Stimulated activated CD8-positive, alpha-beta memory T cell treated with anti-CD3 and anti-CD28 coated beads, Interleukin-15, amount 100 ng/mL, for 1 hour (primary cell): ENCODE results near the gene LRRC43.
"Not testable (repeated sequence)": the region's sequence is repeated elsewhere in the genome, so short reads cannot be mapped to it uniquely, and the experiment has no call there.

Experiments used
- DNase-seq: peaks from one replicate; pipeline ENCODE4 v3.0.0-alpha.2; 2020; ENCODE audit warnings: low read depth

Gene LRRC43

DNA sequence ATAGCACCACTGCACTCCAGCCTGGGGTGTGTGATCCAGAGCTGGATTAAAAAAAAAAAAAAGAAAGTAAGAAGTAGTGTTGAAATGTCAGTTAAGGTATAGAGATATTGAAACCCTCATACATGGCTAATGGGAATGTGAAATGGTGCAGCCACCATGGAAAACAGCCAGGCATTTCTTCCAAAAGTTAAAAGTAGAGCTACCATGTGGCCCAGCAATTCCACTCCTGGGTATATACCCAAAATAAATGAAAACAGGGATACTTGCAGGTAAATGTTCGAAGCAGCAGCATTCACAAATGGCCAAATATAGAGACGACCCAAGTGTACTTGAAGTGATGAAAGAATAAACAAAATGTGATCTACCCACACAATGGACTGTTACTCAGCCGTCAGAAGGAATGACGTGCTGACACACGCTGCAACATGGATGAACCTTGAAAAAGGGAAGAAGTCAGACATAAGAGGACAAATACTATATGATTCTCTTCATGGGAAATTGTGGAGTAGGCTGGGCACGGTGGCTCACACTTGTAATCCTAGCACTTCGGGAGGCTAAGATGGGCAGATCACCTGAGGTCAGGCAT lies 24.1 kb upstream of the LRRC43 start:
- no peak for DNase-seq

DNA sequence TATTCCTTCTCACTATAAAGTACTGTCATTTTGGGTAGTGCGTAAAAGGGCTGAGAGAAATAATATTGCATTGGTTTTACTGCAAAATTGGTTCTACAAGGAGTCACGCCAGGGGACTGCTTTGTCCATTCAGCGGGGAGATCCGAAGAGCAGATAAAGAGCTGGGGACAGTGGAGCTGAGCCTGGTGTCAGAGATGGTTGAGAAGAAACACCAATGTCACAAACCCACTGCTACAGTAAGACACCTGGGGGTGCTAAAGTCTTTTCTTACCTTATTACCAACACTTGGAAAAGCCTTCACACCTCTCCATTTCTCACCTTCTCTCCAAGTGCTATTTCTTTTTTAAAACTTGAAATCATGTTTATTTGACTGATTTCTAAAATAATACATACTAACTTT lies 23.0 kb upstream of the LRRC43 start:
- no peak for DNase-seq

DNA sequence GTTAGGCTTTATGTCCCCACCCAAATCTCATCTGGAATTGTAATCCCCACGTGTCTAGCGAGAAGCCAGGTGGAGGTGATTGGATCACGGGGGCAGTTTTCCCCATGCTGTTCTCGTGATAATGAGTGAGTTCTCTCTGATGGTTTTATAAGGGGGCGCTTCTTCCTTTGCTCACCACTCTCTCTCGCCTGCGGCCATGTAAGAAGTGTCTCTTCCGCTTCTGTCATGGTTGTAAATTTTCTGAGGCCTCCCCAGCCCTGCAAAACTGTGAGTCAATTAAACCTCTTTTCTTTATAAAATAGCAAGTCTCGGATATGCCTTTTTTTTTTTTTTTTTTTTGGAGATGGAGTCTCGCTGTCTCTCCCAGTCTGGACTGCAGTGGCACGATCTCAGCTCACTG lies 22.2 kb upstream of the LRRC43 start:
- no peak for DNase-seq

DNA sequence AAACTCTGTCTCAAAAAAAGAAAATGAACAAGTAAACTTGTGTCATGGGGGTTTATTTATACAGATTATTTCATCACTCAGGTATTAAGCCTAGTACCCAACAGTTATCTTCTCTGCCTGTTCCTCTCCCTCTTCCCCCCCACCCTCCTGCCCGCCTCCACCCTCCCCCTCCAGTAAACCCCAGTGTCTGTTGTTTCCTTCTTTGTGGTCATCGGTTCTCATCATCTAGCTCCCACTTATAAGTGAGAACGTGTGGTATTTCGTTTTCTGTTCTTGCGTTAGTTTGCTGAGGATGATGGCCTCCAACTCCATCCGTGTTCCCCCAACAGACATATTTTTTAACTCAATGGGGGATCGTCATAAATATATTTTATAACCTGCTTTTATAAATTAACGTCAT lies 21.2 kb upstream of the LRRC43 start:
- DNase-seq = no peak

DNA sequence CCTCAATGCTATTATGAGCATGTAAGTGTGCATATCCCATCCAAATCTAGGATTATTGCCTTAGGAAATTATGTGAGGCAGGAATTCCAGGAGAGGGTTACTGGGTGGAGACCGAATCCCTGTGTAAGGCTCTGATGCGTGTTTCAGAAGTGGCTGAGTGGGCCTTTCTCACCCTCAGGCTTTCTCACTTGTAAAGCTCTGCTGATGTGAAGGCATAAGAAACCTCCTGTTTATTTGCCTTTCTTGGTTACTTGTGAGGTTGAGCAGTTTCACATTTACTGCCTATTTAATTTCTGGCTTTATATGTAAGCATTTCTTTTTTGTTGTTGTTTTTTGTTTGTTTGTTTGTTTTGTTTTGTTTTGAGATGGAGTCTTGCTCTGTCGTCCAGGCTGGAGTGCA lies 19.9 kb upstream of the LRRC43 start:
- DNase-seq = no peak

DNA sequence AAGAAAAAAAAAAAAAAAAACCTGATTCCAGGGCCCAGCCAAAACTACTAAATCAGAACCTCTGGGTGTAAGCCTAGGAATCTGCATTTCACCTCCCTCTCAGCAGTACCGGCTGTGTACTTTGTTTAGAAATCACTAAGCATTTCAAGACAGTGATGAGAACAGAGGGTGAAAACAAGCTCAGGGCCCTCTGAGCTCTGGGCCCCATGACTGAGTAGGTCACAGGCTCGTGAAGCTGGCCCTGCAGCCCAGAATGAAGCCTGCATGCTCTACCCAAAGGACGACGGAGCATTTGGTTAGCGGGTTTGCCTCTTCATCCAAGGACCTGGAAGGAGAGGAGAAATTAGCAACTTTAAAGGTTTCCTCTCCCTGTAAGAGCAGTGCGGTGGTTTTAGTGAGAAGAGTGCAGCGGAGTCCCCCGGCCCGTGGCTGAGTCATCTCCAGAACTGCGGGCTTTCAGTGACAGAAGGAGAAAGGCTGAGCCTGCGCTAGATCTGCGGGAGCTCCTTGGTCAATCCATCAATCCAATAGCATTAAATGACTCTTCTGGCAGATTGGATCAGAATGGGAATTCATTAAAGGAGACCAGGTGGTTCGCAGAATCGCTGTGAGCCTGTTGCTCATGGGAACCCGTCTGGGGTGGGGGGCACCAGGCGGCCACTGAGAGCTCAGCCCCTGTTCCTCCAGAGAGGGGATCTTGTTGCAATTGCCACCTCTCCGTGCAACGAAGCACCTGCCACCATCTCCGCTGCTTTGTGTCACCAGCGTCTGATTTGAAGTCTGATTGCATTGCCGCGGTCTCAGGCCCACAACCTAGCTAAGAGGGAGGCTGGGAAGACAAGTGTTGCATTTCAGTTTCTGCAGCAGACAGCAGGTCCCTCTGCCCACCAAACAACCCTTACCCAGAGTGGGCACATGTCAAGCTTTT lies 16.2 kb upstream of the LRRC43 start:
- DNase-seq = no peak

DNA sequence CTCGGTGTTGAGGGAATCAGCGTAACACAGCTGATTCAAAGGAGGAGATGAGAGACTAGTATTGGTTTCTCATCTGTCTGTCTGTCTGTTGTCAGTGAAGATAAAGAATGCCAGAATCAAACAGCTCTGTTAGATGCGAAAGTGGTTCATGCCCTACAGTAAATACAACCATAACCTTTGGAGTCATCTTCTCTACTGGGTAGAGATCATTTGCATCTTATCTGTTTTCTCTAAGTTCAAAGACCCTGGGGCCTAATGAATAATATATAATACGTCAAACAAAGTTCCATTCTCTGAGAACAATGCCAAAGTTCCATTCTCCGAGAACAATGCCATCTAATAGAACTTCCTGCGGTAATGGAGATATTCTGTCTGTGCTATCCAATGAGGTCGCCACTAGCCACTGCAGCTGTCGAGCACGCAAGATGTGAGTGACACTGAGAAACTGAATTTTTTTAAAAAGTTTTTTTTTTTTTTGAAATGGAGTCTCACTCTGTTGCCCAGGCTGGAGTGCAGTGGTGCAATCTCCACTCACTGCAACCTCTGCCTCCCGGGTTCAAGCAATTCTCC lies 15.5 kb upstream of the LRRC43 start:
- no peak for DNase-seq

DNA sequence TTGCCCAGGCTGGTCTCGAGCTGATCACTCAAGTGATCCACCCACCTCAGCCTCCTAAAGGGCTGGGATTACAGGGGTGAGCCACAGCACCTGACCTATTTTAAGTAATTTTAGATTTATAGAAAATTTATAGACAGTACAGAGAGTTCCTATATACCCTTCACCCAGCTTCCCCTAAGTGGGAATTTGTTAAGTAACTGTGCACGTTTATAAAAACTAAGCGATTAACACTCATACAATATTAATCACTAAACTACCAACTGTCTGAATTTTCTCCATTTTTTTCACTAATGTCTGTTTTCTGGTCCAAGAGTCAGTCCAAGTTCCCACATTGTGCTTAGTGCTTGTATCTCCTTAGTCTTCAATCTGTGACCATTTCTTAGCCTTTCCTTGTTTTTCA lies 14.4 kb upstream of the LRRC43 start:
- no peak for DNase-seq

DNA sequence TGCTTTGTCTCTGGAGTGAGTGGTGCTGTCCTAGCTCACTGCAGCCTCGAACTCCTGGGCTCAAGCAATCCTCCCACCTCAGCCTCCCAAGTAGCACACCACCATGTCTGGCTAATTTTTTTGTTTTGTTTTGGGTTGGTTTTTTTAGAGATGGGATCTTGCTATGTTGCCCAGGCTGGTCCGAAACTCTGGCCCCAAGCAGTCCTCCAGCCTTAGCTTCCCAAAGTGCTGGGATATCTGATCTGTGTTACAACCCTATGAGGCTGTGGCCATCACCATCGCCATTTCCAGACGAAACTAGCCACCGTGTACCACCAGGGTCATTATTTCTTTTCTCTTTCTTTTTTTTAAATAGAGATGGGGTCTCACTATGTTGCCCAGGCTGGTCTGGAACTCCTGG lies 11.5 kb upstream of the LRRC43 start:
- DNase-seq = no peak

DNA sequence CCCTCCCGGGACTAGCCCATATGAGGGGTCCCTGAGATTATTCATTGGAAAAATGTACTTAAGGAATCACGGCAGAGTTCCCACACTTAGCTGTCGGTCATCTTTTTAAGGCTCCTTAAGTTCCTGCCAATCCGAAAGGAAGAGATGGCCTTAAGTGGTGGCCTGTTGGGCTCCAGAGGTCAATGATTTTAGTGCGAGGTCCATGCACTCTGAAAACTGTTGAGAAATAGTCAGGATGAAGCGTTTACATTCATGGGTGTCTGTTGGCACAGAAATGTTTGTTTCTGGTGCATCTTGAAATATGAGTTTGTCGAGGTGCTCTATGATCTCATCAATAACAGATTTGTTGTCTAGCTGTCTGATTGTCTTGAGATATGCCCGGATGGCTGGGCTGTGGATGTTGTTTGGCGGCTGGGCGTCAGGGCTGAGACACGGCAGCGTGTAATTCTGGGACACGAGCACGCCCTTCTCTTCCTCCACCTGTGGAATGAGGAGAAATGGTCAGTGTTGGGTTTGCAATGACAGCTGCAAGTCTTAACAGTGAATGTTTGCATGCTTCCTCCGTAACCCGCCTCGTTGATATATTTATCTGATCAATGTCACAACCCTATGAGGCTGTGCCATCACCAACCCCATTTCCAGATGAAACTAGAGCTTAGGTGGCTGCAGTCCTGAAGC lies 10.5 kb upstream of the LRRC43 start:
- DNase-seq = no peak

DNA sequence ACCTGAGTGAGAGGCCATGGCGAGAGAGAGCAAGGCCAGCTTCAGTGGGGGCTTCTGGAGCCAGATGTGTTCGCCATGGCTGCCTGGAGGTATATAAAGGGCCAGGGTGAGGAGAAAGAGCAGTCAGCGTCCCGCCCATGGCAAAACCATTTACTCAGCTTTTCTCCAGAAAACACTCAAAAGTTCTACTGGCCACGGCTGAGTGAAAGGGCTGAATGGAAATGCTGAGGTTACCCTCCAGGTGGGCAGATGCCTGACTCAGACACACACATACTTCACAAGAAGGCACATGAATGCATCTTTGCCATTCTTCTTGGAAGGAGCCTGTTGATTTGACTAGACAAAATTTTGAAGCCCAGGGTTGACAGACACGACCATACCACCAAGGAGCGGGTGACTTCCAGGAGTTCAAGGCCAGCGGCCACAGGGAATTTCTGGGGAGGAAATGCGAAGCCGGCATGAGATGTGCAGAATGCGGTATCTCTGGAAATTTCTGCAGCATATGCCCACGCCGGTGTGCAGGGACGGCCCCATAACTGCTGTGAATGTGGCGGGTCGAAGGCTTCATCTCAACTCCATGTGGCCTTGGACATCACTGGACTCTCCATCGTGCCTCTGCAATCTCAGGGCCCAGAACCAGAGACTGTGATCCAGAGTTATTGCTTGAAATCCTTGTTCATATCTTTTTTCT lies 8.6 kb upstream of the LRRC43 start, which contains the start of gene IL31:
TSS of gene IL31 (minus strand) at position 67 of the 691 bp plus-strand sequence. CDS start at position 18, 49 bp downstream.
- no peak for DNase-seq

DNA sequence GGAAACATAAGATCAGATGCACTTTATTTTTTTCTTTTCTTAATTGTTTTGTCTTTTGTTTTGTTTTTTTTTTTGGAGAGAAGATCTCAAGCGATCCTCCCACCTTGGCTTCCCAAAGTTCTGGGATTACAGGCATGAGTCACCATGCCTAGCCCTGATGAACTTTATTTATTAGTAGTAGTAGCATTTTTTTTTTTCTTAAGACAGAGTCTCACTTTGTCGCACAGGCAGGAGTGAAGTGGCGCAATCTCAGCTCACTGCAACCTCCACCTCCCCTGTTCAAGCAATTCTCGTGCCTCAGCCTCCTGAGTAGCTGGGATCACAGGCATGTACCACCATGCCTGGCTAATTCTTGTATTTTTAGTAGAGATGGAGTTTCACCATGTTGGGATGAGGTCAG lies 6.5 kb upstream of the LRRC43 start:
- not testable (repeated sequence) for DNase-seq

DNA sequence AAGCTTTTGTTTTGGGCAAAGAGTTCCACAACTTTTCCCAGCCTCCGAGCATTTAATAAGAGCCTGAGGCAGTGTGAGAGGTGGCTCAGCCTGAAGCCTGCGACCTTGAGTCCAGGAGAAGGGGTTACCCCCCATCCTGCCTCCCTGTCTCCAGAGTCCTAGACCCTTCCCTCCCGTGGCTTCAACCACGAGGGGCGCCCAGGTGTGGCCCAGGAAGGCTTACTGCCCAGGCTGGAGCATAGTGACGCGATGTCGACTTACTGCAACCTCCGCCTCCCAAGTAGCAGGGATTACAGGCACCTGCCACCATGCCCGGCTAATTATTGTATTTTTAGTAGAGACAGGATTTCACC lies 641 bp downstream of the LRRC43 start:
- DNase-seq = no peak

DNA sequence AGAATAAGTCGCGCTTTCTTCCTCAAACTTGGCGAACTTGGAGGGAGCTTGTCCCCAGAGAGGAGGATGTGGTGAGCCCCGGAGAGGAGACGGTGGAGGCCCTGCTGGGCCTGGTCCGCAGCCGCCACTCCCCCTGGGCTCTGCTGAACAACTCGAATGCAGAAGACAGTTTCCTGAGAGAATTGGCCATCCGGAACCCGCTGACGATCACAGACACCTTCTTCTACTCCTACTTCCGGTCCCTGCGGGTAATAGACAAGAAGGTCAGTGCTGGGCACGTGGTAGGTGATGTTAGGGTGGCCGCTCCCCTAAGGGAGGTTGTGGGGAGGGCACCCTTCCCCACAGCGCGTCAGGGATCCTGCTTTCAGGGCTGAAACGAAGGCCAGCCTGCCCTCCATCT lies 1.6 kb downstream of the LRRC43 start:
- no peak for DNase-seq

DNA sequence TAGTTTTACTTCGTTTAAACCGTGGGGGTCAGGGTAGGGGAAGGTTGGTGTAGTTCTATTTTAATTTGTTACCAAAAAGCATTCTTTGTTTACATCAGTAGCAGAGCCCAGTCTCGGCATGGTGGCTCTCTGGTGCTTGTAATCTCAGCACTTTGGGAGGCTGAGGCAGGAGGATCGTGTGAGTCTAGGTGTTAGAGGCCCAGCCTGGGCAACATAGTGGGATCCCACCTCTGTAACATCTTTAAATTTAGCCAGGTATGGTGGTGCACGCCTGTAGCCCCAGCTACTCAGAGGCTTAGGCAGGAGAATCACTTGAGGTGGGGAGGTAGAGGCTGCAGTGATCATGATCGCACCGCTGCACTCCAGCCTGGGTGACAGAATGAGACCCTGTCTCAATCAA lies 2.2 kb downstream of the LRRC43 start:
- DNase-seq = no peak

DNA sequence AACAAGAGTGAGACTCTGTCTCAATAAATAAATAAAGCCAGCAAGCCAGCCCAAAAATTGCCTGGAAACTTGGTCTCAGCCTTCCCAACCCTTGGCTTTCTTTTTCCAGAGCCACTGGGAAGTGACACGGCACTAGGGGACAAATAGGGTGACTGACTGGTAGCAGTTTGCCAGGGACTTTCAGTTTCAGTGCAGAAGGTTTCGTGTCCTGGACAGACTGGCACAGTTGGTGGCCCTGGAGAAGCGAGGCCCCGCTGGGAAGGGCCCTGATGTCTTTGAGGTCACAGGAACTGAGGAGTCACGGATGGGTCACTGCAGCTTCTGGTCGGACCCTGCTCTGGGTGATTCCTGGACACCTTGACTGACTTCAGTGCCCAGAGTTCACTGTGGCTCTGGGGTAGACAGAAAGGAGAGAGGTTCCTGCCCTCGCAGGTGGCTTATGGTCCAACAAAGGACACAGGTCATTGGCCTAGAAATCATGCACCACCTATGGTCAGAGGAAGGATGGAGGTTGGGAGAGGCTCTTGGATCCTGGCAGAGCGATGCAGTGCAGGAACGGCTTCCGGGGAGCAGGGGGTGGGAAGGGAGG lies 2.7 kb downstream of the LRRC43 start:
- DNase-seq = no peak

DNA sequence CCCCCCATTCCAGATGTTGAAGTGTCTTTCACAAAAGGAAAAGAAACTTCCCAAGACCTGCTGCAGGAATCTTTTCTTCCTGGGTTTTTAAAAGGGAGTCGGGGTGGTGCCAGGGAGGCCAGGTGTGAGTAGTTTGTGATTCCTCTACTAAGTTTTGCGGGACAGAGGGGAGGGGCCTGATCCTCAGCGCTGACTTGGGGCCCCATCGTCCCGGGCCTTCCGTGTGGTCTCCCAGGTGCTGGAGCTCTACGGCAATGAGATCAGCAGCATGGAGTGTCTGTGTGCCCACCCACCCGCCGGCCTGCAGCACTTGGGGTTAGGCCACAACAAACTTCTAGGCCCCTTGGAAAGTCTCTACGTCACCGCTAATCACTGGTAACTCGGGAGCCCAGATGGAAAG lies 4.5 kb downstream of the LRRC43 start:
- no peak for DNase-seq

DNA sequence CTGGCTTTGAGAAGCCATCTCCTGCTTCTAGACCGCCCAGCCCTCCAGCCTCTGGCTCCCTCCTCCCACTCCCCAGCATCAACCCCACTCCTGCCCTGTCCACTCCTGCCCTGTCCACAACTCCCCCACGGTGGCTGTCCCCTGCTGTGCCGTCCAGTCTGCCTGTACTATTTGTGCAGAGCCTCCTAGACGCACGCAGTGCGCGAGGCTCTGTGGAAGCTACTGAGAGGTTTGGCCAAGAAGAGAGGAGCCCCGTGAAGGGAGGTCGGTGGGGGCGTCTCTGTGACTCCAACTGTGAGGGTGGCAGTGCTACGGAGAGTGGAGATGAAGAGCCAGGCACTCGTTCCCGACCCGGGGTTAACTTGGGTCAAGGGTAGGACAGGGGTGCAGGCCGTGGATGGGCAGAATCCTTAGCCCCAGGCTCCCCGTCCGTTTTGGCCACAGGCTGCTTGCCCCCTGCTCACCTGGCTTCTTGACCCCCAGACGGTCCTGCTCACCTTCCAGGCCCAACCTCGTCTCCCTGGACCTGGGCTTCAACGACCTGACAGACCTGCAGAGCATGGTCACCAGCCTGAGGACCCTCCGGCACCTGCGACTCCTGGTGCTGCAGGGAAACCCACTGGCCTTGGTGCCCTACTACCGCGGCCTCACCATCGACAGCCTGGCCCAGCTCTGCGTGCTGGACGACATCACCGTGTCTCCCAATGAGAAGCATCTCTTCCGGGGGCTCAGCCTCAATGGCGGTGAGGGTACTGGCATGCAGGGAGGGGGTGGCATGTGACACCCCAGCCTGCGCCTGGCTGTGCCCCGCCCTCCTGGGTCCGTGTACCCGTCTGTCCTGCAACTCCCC lies 6.9 kb downstream of the LRRC43 start:
- DNase-seq = no peak

DNA sequence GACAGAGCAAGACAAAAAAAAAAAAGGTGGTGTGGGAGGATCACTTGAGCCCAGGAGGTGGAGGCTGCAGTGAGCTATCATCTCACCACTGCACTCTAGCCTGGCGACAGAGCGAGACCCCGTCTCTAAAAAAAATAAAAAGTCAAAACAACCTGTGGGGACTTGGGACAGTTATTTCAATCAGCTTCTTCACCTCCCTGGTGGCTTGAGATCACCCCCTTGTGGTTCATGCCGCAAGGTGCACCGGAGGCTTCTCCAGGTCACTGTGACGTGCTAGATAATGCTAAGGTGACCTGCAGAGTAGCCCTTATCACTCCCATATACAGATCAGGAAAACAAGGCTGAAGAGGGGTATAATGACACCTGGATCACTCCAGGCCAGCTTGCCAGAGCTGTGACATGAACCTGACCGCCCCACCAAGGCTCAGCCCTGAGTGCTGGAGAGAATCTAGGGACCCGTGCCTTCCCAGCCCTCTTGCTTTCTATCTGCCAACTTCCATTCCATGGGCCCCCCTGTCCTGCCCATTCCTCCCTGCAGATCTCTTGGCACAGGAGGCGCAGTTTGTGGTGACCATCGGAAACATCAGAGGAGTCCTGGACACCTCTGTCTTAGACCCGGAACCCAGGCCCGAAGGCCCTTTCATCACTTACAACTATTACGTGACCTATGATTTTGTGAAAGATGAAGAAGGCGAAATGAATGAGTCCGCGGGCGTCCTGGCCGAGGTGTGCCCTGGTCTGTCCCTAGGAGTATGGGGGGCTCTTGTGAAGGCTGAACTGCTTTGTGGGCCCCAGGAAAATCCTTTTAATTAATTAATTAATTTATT lies 8.1 kb downstream of the LRRC43 start:
- DNase-seq = peak; percentile 48

DNA sequence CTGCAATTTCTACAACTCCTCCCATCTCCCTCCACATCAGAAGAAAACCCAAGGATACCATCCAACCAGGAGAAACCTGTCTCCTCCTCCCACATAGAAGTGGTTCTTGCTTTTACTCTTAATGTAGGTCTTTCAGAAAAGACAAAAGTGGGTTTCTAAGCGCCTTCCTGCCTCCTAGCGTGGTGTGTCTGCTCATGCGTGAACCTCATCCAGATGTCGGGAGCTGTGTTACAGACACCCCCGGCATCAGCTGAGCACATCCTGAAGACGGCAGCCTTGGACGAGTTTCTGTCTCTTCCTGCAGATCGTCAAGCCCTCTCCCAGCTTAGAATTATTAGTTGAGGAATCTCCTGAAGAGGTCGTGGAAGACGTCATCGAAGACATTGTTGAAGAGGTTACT lies 9.5 kb downstream of the LRRC43 start:
- DNase-seq = no peak
